Measurements from ENCODE around the gene SAMD9. TPM values are rescaled to one million over a fixed set of nuclear protein-coding genes. Genes with fewer than 3 reads are reported as not detected.
"Not testable (repeated sequence)": the region's sequence is repeated elsewhere in the genome, so short reads cannot be mapped to it uniquely, and the experiment has no call there.

Gene SAMD9
- total RNA-seq, 2 donors from 2014 or later = 24.5 to 31.2 TPM

GRCh38 chr7:93126954-93127353 lies 9.2 kb upstream of the SAMD9 start:
- DNase-seq; ATAC-seq; intact Hi-C loops (cut with DNase I, micrococcal nuclease): not testable (repeated sequence)

GRCh38 chr7:93123532-93123931 lies 5.8 kb upstream of the SAMD9 start:
- DNase-seq; ATAC-seq; intact Hi-C loops (cut with DNase I, micrococcal nuclease): not testable (repeated sequence)

GRCh38 chr7:93120592-93121549 lies 3.1 kb upstream of the SAMD9 start:
- intact Hi-C loops (cut with DNase I, micrococcal nuclease) = no loop called here
- DNase-seq (no peak), ATAC-seq (peak; percentile 83)

GRCh38 chr7:93119191-93119905 lies 1.6 kb upstream of the SAMD9 start:
- intact Hi-C loops (cut with DNase I, micrococcal nuclease) = no loop called here

GRCh38 chr7:93117327-93117726 lies 452 bp downstream of the SAMD9 start:
- intact Hi-C loops (cut with DNase I, micrococcal nuclease) = no loop called here
- DNase-seq (no peak), ATAC-seq (no peak)

More at GRCh38 chr7:93119191-93119905, 1.6 kb upstream of the SAMD9 start:
- DNase-seq (no peak), ATAC-seq (no peak)

- intact Hi-C loops (cut with DNase I, micrococcal nuclease) = no loop called here
- DNase-seq (no peak), ATAC-seq (peak; percentile 53)
Measured at GRCh38 chr7:93115796-93116195, 2.0 kb downstream of the SAMD9 start.

- intact Hi-C loops (cut with DNase I, micrococcal nuclease) = no loop called here
- DNase-seq (no peak), ATAC-seq (no peak)
Measured at GRCh38 chr7:93108003-93108402, 9.8 kb downstream of the SAMD9 start.

- DNase-seq (no peak), ATAC-seq (no peak)
- intact Hi-C loops (cut with DNase I, micrococcal nuclease) = no loop called here
Measured at GRCh38 chr7:93097388-93097787, 20.4 kb downstream of the SAMD9 start.

- ATAC-seq = peak; percentile 82
- intact Hi-C loops (cut with DNase I, micrococcal nuclease) = no loop called here
- DNase-seq = no peak
Measured at GRCh38 chr7:93092757-93093370, 24.9 kb downstream of the SAMD9 start.

GRCh38 chr7:93073357-93073756 lies 44.4 kb downstream of the SAMD9 start:
- intact Hi-C loops (cut with DNase I, micrococcal nuclease); DNase-seq; ATAC-seq: not testable (repeated sequence)

- DNase-seq = no peak
- no peak for ATAC-seq
Measured at GRCh38 chr7:93062599-93062998, 55.2 kb downstream of the SAMD9 start.

GRCh38 chr7:93060865-93061264 lies 56.9 kb downstream of the SAMD9 start:
- DNase-seq (no peak), ATAC-seq (no peak)
- intact Hi-C loops (cut with DNase I, micrococcal nuclease) = no loop called here

More at GRCh38 chr7:93062599-93062998, 55.2 kb downstream of the SAMD9 start:
- intact Hi-C loops (cut with DNase I, micrococcal nuclease) = no loop called here

GRCh38 chr7:93060025-93060424 lies 57.8 kb downstream of the SAMD9 start:
- ATAC-seq = peak; percentile 87
- no peak for DNase-seq
- intact Hi-C loops (cut with DNase I, micrococcal nuclease) = no loop called here

- not testable (repeated sequence) for ATAC-seq, DNase-seq
- intact Hi-C loops (cut with DNase I, micrococcal nuclease) = loop anchor here (10.0 kb wide), 1 partner anchor 442 kb away; no protein-coding TSS in a partner anchor
Measured at GRCh38 chr7:93056621-93057020, 61.2 kb downstream of the SAMD9 start.

- intact Hi-C loops (cut with DNase I, micrococcal nuclease) = loop anchor here (10.0 kb wide), 1 partner anchor 441 kb away; no protein-coding TSS in a partner anchor
- DNase-seq (no peak), ATAC-seq (peak; percentile 39)
Measured at GRCh38 chr7:93055543-93056107, 62.2 kb downstream of the SAMD9 start.

GRCh38 chr7:93054975-93055374 lies 62.8 kb downstream of the SAMD9 start:
- intact Hi-C loops (cut with DNase I, micrococcal nuclease) = loop anchor here (10.0 kb wide), 1 partner anchor 440 kb away; no protein-coding TSS in a partner anchor
- peak; percentile 6 for ATAC-seq
- DNase-seq = no peak

GRCh38 chr7:93053949-93054943 lies 63.5 kb downstream of the SAMD9 start:
- ATAC-seq (peak; percentile 72), DNase-seq (peak; percentile 36 to 56)
- intact Hi-C loops (cut with DNase I, micrococcal nuclease) = loop anchor here (10.0 kb wide), 1 partner anchor 439 kb away; no protein-coding TSS in a partner anchor
